Stomach (tissue), 9 donors: ENCODE measurements around the gene THEMIS. TPM values are rescaled to one million over a fixed set of nuclear protein-coding genes. Genes with fewer than 3 reads are reported as not detected.

Experiments used
- DNase-seq, 2 donors: peaks; one replicate each; pipeline versions ENCODE4 v3.0.0 to v3.0.0-alpha.2; 2013 to 2019
- H3K27ac ChIP-seq, 5 donors: fragments of 200-600 bp in 4 of 5; sonication (generic) in 4 of 5; one replicate each; pipeline ENCODE4 v1.5.1; 2013 to 2019; ENCODE audit warnings: mild to moderate bottlenecking in 1 of 5, moderate library complexity in 1 of 5
- H3K27me3 ChIP-seq, 3 donors: fragments of 200-600 bp; sonication (generic); one replicate each; pipeline ENCODE4 v1.5.1; 2017 to 2019; ENCODE audit warnings: mixed run types in 1 of 3
- H3K36me3 ChIP-seq, 4 donors: fragments of 200-600 bp; sonication (generic); 1 replicate in 3 of 4; 2 replicates in 1 of 4; pipeline ENCODE4 v1.5.1; 2016 to 2019
- H3K4me1 ChIP-seq, 4 donors: fragments of 200-600 bp; sonication (generic); one replicate each; pipeline ENCODE4 v1.5.1; 2016 to 2019
- H3K4me3 ChIP-seq, 4 donors: fragments of 200-600 bp; sonication (generic) in 3 of 4; one replicate each; pipeline ENCODE4 v1.5.1; 2016 to 2019; ENCODE audit warnings: mild to moderate bottlenecking in 1 of 4
- H3K9me3 ChIP-seq, 4 donors: fragments of 200-600 bp; sonication (generic); one replicate each; pipeline ENCODE4 v1.5.1; 2016 to 2019
- CTCF ChIP-seq, 7 experiments: fragments of 450-650 bp in 4 of 7; fragments of 200-600 bp in 3 of 7; sonication (generic) in 3 of 7; IDR thresholded peaks; one replicate each; pipeline ENCODE4 v1.5.1; 2016 to 2019; ENCODE audit warnings: antibody characterized with exemption in 7 of 7, control low read depth in 2 of 7, mild to moderate bottlenecking in 1 of 7
- EP300 ChIP-seq: sonication (generic); formaldehyde crosslinking; IDR thresholded peaks from one replicate; pipeline ENCODE4 v1.6.1; 2017; ENCODE audit warnings: antibody characterized with exemption
- POLR2A ChIP-seq, 4 donors: fragments of 450-650 bp; IDR thresholded peaks; one replicate each; pipeline ENCODE4 v1.6.1; 2016; ENCODE audit warnings: antibody characterized with exemption in 4 of 4, control low read depth in 2 of 4, mild to moderate bottlenecking in 1 of 4, moderate library complexity in 1 of 4
- POLR2AphosphoS5 ChIP-seq, 3 donors: sonication (generic); formaldehyde crosslinking; IDR thresholded peaks; one replicate each; pipeline ENCODE4 v1.6.1; 2016; ENCODE audit warnings: antibody characterized with exemption in 3 of 3
- WGBS, 5 donors: extraction: QIAGEN DNeasy Blood & Tissue Kit in 3 of 5; methylation state at CpG; one replicate each; pipeline versions ENCODE4 v1.1.5 to v1.1.7; 2013 to 2018; 5-methylcytosine and 5-hydroxymethylcytosine counted together
- intact Hi-C: fragments of 100-400 bp; cut with DNase I; formaldehyde crosslinking; loops from one replicate; pipeline ENCODE4 v1.15.1; 2023; ENCODE audit warnings: low total_unique reads
- polyA plus RNA-seq, 3 donors: library from polyadenylated mRNA; stranded (reverse); fragments of 200-250 nt; gene quantifications; one replicate each; pipeline ENCODE4 v1.2.3, GENCODE V29; 2013
- total RNA-seq, 5 donors: library from RNA; depleted of rRNA; stranded (reverse); fragments of >200 nt; gene quantifications; one replicate each; pipeline versions ENCODE4 v1.1.0 to v1.2.3, GENCODE V29; 2014 to 2016
- donor health status: healthy with polysubstance abuse.
- donor health status: Bipolar disorder and iron deficiency.
- donor health status: healthy.

THEMIS gene
- total and polyA plus RNA-seq, 8 donors = 0.08 to 18.3 (median 0.89) TPM; not detected in 1

- intact Hi-C loops = no loop called here
- TF ChIP-seq POLR2A (IDR thresholded peaks at IDR 0.05) (no peak), POLR2AphosphoS5 (IDR thresholded peaks at IDR 0.05) (no peak), EP300 (no peak), CTCF (IDR thresholded peaks at IDR 0.05) (no peak)
- no peaks in the 10 kb centered on the region for H3K36me3 ChIP-seq
- no peak overlapping the region for H3K4me3 ChIP-seq
- peaks cover 0 to 17% (median 2%) of the 10 kb centered on the region in 4 donors for H3K9me3 ChIP-seq
- DNase-seq = peak in 1 of 2 donors; percentile 34
- WGBS, 5 donors = 43 to 70% (median 53%) methylated on average over 3 of the region's 3 CpGs
- no peaks in the 10 kb centered on the region for H3K27me3 ChIP-seq
- no peak overlapping the region for H3K27ac ChIP-seq
- H3K4me1 ChIP-seq = no peaks in the 10 kb centered on the region
Measured at GRCh38 chr6:127877231-127877630, 23.6 kb downstream of the THEMIS start.

- peaks cover 0 to 6% (median 0%) of the 10 kb centered on the region in 4 donors for H3K4me1 ChIP-seq
Measured at GRCh38 chr6:127869772-127870404, 31.0 kb downstream of the THEMIS start.

GRCh38 chr6:127869183-127869582 is 31.7 kb downstream of the THEMIS start:
- peaks cover 0 to 19% (median 3%) of the 10 kb centered on the region in 4 donors for H3K9me3 ChIP-seq
- peaks cover 0 to 6% (median 0%) of the 10 kb centered on the region in 4 donors for H3K4me1 ChIP-seq
- H3K27me3 ChIP-seq = no peaks in the 10 kb centered on the region
- H3K4me3 ChIP-seq = no peak overlapping the region
- H3K36me3 ChIP-seq = no peaks in the 10 kb centered on the region
- 90 to 94% (median 92%) methylated on average over 5 of the region's 5 CpGs for WGBS, 5 donors
- intact Hi-C loops = no loop called here
- H3K27ac ChIP-seq = no peak overlapping the region
- TF ChIP-seq EP300 (no peak), POLR2AphosphoS5 (IDR thresholded peaks at IDR 0.05) (no peak), POLR2A (IDR thresholded peaks at IDR 0.05) (no peak), CTCF (IDR thresholded peaks at IDR 0.05) (no peak)
- DNase-seq = no peak

More at GRCh38 chr6:127869772-127870404, 31.0 kb downstream of the THEMIS start:
- H3K9me3 ChIP-seq = peaks cover 0 to 19% (median 3%) of the 10 kb centered on the region in 4 donors
- H3K27ac ChIP-seq = no peak overlapping the region
- H3K4me3 ChIP-seq = no peak overlapping the region
- DNase-seq = no peak
- 92 to 96% (median 94%) methylated on average over 4 of the region's 4 CpGs for WGBS, 5 donors
- H3K27me3 ChIP-seq = no peaks in the 10 kb centered on the region
- TF ChIP-seq EP300 = no peak
- no peak for TF ChIP-seq POLR2A (IDR thresholded peaks at IDR 0.05)
- no peak for TF ChIP-seq CTCF (IDR thresholded peaks at IDR 0.05)
- no peak for TF ChIP-seq POLR2AphosphoS5 (IDR thresholded peaks at IDR 0.05)
- no peaks in the 10 kb centered on the region for H3K36me3 ChIP-seq
- intact Hi-C loops = no loop called here

- Histone ChIP-seq H3K27ac (no peak overlapping the region), H3K4me3 (no peak overlapping the region), H3K4me1 (peaks cover 0 to 6% (median 0%) of the 10 kb centered on the region in 4 donors), H3K36me3 (no peaks in the 10 kb centered on the region), H3K27me3 (no peaks in the 10 kb centered on the region), H3K9me3 (peaks cover 0 to 13% (median 3%) of the 10 kb centered on the region in 4 donors)
- TF ChIP-seq POLR2A (IDR thresholded peaks at IDR 0.05) (no peak), CTCF (IDR thresholded peaks at IDR 0.05) (no peak), EP300 (no peak)
- no peak for DNase-seq
- 86 to 99% (median 94%) methylated on average over 1 of the region's 1 CpG for WGBS, 5 donors
- intact Hi-C loops = no loop called here
Measured at GRCh38 chr6:127868338-127868737, 32.5 kb downstream of the THEMIS start.
